ENCODE results near the gene PLCB1.

Gene PLCB1

DNA sequence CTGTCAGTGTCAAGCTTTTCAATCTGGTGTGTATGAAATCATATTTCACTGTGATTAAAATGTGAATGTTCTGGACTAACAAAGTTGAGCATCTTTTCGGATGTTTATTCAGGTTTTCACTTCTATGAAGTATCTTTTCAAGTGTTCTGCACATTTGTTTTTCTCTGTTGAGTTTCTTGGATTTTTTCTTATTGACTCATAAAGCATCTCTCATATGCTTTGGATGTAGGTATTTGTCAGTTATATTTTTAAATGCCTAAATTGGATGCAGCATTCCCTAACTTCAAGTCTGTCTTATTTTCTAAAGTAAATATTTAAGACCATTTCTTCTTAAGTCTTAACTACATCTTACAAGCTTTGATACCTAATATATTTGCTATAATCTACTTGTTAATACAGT is 398.0 kb downstream of the PLCB1 start:
- TF ChIP-seq, protein P1, sequence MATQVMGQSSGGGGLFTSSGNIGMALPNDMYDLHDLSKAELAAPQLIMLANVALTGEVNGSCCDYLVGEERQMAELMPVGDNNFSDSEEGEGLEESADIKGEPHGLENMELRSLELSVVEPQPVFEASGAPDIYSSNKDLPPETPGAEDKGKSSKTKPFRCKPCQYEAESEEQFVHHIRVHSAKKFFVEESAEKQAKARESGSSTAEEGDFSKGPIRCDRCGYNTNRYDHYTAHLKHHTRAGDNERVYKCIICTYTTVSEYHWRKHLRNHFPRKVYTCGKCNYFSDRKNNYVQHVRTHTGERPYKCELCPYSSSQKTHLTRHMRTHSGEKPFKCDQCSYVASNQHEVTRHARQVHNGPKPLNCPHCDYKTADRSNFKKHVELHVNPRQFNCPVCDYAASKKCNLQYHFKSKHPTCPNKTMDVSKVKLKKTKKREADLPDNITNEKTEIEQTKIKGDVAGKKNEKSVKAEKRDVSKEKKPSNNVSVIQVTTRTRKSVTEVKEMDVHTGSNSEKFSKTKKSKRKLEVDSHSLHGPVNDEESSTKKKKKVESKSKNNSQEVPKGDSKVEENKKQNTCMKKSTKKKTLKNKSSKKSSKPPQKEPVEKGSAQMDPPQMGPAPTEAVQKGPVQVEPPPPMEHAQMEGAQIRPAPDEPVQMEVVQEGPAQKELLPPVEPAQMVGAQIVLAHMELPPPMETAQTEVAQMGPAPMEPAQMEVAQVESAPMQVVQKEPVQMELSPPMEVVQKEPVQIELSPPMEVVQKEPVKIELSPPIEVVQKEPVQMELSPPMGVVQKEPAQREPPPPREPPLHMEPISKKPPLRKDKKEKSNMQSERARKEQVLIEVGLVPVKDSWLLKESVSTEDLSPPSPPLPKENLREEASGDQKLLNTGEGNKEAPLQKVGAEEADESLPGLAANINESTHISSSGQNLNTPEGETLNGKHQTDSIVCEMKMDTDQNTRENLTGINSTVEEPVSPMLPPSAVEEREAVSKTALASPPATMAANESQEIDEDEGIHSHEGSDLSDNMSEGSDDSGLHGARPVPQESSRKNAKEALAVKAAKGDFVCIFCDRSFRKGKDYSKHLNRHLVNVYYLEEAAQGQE (IDR thresholded peaks at IDR 0.05; ENCODE audit: insufficient read depth in 1 of 2, low read depth in 2 of 2, low read length in 2 of 2) = no peak
- TF ChIP-seq TAF1 (IDR thresholded peaks at IDR 0.05; ENCODE audit: borderline replicate concordance, insufficient read depth, low read length) (no peak), FOXP2 (optimal IDR thresholded peaks at IDR 0.05; ENCODE audit: borderline replicate concordance, extremely low read depth, extremely low read length, insufficient read depth) (no peak), SIN3A (IDR thresholded peaks at IDR 0.05; ENCODE audit: borderline replicate concordance, insufficient read depth, low read length) (no peak), POLR2AphosphoS5 (IDR thresholded peaks at IDR 0.05; ENCODE audit: low read depth, low read length) (no peak)

DNA sequence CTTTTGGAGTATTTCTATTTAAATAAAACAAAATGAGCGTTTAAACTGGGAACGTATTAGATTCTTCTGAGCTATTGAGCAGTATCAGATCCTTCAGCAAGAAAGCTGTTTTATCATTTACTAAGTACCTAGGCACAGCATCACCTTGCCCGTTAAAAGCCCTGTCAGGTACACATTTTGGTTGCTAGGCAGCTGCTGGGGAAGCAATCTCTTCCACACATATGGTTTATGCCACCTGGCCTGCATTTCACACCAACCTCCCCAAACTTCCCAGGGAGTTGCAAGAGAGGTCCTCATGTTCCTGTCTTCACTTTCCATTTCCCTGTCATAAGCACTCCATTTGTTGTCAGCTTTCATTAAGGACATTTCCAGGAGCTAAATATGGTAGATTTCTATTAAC is 400.1 kb downstream of the PLCB1 start:
- TF ChIP-seq POLR2AphosphoS5 (IDR thresholded peaks at IDR 0.05; ENCODE audit: low read depth, low read length) (no peak), TAF1 (IDR thresholded peaks at IDR 0.05; ENCODE audit: borderline replicate concordance, insufficient read depth, low read length) (no peak), SIN3A (IDR thresholded peaks at IDR 0.05; ENCODE audit: borderline replicate concordance, insufficient read depth, low read length) (no peak), FOXP2 (optimal IDR thresholded peaks at IDR 0.05; ENCODE audit: borderline replicate concordance, extremely low read depth, extremely low read length, insufficient read depth) (no peak)
- TF ChIP-seq, protein P1 (IDR thresholded peaks at IDR 0.05; ENCODE audit: insufficient read depth in 1 of 2, low read depth in 2 of 2, low read length in 2 of 2) = no peak

DNA sequence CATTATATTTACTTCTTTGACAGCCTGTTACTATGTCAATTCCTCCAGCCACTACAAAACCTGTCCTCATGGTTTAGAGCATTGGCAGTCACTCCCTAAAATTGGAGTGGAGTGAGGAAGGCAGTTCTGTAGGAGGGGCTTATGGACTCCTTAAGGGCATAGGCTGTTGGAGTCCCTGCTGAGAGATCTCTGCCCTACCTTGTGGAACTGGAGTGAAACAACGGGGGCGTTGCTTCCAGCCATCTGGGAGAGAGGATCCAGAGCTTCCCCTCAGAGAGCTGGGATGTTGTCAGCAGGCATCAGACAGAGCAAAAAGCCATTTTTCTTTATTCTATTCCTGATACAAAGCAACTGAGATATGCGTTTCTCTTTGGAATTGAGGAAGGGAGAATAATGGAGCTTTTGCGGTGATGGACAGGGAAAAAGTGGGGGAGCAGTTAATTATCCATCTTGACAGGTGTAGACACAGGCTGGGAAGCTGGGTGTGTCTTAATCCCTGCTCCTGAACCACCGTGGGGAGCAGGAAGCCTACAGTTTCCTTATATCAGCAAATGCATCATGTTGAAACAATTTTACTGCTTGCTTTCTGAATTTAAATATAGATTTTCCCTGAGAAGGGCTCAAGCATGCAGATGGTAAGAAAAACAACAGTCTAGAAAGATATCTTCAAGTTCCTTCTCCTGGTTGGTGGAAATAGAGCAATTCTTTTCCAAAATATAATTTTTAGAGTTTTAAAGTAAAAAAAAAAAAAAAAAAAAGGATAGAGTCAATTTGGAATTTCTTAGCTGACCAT is 402.5 kb downstream of the PLCB1 start:
- TF ChIP-seq TAF1 (IDR thresholded peaks at IDR 0.05; ENCODE audit: borderline replicate concordance, insufficient read depth, low read length) = no peak
- TF ChIP-seq, protein P1 (IDR thresholded peaks at IDR 0.05; ENCODE audit: insufficient read depth in 1 of 2, low read depth in 2 of 2, low read length in 2 of 2) = no peak
- no peak for TF ChIP-seq SIN3A (IDR thresholded peaks at IDR 0.05; ENCODE audit: borderline replicate concordance, insufficient read depth, low read length)
- TF ChIP-seq FOXP2 (optimal IDR thresholded peaks at IDR 0.05; ENCODE audit: borderline replicate concordance, extremely low read depth, extremely low read length, insufficient read depth) = no peak
- no peak for TF ChIP-seq POLR2AphosphoS5 (IDR thresholded peaks at IDR 0.05; ENCODE audit: low read depth, low read length)

DNA sequence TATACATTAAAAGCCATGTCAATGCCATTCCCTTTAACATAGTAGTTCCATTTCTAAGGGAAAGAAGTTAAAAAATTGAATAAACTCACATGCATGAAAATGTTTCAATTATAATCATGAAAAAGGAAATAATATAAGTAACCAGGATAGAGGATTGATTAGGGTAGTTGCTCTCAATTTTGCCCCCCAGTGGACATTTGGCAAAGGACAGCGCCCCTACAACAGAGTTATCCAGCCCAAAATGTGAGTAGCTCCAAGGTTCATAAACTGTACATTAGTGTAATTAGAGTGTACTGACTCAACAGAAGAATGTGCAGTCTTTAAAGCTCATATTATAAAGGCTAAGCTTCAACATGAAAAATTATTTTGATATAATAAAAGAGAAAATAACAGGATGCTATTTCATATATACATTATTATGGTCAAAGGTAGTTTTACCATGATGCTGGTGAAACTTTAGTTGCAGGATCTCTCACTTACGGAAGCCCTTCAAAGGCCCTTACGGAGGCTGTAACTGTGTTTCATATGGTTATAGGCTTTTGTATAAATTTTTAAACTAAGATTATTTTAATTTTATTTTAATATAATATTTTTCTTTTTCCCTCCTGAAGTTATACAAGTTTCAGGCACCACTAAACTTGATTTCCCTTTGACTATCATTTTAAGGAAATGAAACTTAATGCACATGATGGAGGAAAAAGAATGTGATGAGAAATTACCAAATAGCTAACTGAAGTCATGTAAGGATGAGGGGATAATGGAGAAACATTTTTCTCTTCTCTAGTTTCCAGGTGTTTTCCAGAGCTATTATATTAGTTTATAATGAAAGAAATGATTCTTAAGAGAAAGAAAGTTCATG is 403.6 kb downstream of the PLCB1 start:
- TF ChIP-seq SIN3A (IDR thresholded peaks at IDR 0.05; ENCODE audit: borderline replicate concordance, insufficient read depth, low read length) (no peak), TAF1 (IDR thresholded peaks at IDR 0.05; ENCODE audit: borderline replicate concordance, insufficient read depth, low read length) (no peak), FOXP2 (optimal IDR thresholded peaks at IDR 0.05; ENCODE audit: borderline replicate concordance, extremely low read depth, extremely low read length, insufficient read depth) (no peak), POLR2AphosphoS5 (IDR thresholded peaks at IDR 0.05; ENCODE audit: low read depth, low read length) (no peak)
- TF ChIP-seq, protein P1 (IDR thresholded peaks at IDR 0.05; ENCODE audit: insufficient read depth in 1 of 2, low read depth in 2 of 2, low read length in 2 of 2) = no peak
